ENCODE data around the gene INCA1. TPM values are rescaled to one million over a fixed set of nuclear protein-coding genes. Genes with fewer than 3 reads are reported as not detected.

The INCA1 gene
- total RNA-seq, 1 donor from 2014 or later, result 2.8 TPM

DNA sequence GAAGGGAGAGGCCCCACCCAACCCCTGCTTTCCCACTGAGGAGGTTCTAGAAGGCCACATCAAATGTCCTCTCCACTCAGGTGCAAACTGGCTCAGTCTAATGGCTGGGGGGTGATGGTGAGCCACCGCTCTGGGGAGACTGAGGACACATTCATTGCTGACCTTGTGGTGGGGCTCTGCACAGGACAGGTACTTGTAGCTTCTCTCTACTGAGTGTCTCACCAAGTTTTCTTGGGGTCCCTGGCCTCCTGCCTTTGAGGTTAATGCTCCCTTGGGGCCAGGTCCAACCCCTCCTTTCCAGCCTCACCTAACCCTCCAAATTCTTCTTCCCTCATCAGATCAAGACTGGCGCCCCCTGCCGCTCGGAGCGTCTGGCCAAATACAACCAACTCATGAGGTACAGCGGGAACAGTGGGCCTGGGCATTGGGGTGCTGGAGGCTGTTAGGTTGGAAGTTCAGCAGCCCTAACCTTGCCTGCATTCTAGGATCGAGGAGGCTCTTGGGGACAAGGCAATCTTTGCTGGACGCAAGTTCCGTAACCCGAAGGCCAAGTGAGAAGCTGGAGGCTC is 40.7 kb downstream of the INCA1 start:
- intact Hi-C loops (cut with DNase I), result no loop called here
- DNase-seq (peak; percentile 72), ATAC-seq (ENCODE audit: poor library complexity) (no peak)

- intact Hi-C loops (cut with DNase I), result no loop called here
- no peak for DNase-seq
- no peak for ATAC-seq (ENCODE audit: poor library complexity)
Measured at GRCh38 chr17:4955091-4955490, 42.2 kb downstream of the INCA1 start.

- DNase-seq, result no peak
- intact Hi-C loops (cut with DNase I), result no loop called here
Measured at GRCh38 chr17:4953451-4953961, 43.8 kb downstream of the INCA1 start.

DNA sequence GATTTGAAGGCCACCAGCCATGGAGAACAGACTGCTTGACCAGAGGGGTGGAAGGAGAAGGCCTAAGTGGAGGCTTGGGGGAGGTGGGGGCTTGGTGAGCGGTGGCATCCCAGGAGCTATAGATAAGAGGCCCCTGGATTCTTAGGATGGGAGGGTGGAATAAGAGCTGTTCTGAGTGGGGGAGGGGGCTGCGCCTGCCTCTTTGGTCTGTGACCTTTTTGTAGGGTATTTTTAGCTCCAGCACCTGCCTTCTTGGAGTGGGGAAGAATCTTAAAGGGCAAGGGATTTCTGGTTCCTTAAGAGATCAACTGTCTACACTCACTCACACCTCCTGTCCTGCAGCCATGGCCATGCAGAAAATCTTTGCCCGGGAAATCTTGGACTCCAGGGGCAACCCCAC is 45.8 kb downstream of the INCA1 start:
- ATAC-seq (ENCODE audit: poor library complexity) (no peak), DNase-seq (no peak)
- intact Hi-C loops (cut with DNase I), result loop anchor here (2.0 kb wide), 1 partner anchor 15 kb away; the partner anchor contains the start of gene SPAG7

More at GRCh38 chr17:4953451-4953961, 43.8 kb downstream of the INCA1 start:
- ATAC-seq (ENCODE audit: poor library complexity), result no peak

GRCh38 chr17:4950746-4951204 is 46.5 kb downstream of the INCA1 start, which contains the start of gene ENO3:
Gene ENO3, plus strand, starts transcription at chr17:4951119. Its CDS starts 711 bp downstream, at chr17:4951830.
- DNase-seq (peak; percentile 66), ATAC-seq (ENCODE audit: poor library complexity) (no peak)
- intact Hi-C loops (cut with DNase I), result loop anchor here (2.0 kb wide), 1 partner anchor 16 kb away; the partner anchor contains the start of gene SPAG7

GRCh38 chr17:4950075-4950745 is 47.1 kb downstream of the INCA1 start:
- intact Hi-C loops (cut with DNase I), result loop anchor here (2.0 kb wide), 1 partner anchor 17 kb away; the partner anchor contains the start of gene SPAG7
- ATAC-seq (ENCODE audit: poor library complexity) (peak; percentile 1), DNase-seq (peak; percentile 87)

GRCh38 chr17:4949321-4950074 is 47.8 kb downstream of the INCA1 start:
- DNase-seq (peak; percentile 85), ATAC-seq (ENCODE audit: poor library complexity) (peak; percentile 32)
- intact Hi-C loops (cut with DNase I), result loop anchor here (2.0 kb wide), 1 partner anchor 17 kb away; the partner anchor contains the start of gene SPAG7

- intact Hi-C loops (cut with DNase I), result no loop called here
Measured at GRCh38 chr17:4948931-4949320, 48.4 kb downstream of the INCA1 start.

GRCh38 chr17:4948166-4948930 is 49.0 kb downstream of the INCA1 start, which contains the start of gene PFN1:
Gene PFN1, minus strand, starts transcription at chr17:4948530. Its CDS starts 136 bp downstream, at chr17:4948394.
- DNase-seq (peak; percentile 94), ATAC-seq (ENCODE audit: poor library complexity) (peak; percentile 80)
- intact Hi-C loops (cut with DNase I), result no loop called here

More at GRCh38 chr17:4948931-4949320, 48.4 kb downstream of the INCA1 start:
- ATAC-seq (ENCODE audit: poor library complexity) (peak; percentile 84), DNase-seq (peak; percentile 91)

GRCh38 chr17:4947411-4948165 is 49.7 kb downstream of the INCA1 start:
- ATAC-seq (ENCODE audit: poor library complexity) (peak; percentile 39), DNase-seq (peak; percentile 81)
- intact Hi-C loops (cut with DNase I), result no loop called here

- intact Hi-C loops (cut with DNase I), result no loop called here
- DNase-seq, result no peak
Measured at GRCh38 chr17:4947010-4947410, 50.3 kb downstream of the INCA1 start.

GRCh38 chr17:4946312-4946976 is 50.9 kb downstream of the INCA1 start:
- ATAC-seq (ENCODE audit: poor library complexity) (no peak), DNase-seq (no peak)
- intact Hi-C loops (cut with DNase I), result no loop called here

More at GRCh38 chr17:4947010-4947410, 50.3 kb downstream of the INCA1 start:
- ATAC-seq (ENCODE audit: poor library complexity), result no peak

- ATAC-seq (ENCODE audit: poor library complexity) (no peak), DNase-seq (no peak)
- intact Hi-C loops (cut with DNase I), result no loop called here
Measured at GRCh38 chr17:4945944-4946280, 51.4 kb downstream of the INCA1 start.

DNA sequence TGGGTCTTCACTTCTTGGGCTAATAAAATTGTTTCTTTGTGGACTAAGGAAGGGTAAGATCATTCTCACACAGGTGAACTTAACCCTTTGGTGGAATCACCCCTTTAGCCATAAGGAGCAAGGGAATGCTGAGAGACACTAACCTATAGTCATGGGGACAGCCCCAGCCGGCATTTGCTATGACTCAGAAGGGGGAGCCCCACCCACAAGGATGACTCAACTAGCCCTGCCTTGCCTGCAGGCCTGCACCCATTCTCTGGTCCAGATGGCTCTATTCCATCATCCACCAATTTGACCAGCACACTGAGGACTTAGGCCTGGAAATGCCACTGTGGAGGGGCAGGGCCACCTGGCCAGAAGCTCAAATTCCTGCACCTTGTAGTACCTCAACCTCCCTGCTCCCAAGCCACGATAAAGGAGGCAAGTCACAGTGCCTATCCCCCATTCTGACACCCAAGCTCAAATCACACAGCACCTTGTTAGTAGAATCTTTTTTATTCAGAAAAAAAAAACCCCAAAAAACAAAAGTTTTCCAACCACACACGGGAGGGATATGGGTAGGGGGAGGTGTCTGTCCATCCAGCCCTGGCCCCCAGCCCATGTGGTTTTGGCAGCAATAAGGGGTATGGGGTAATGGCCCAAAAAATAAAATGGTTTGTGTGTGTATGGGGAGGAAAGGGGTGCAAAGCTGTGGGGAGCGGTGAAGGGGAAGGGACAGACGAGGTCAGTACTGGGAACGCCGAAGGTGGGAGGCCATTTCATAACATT is 52.0 kb downstream of the INCA1 start:
- DNase-seq, result peak; percentile 84
- no peak for ATAC-seq (ENCODE audit: poor library complexity)
- intact Hi-C loops (cut with DNase I), result no loop called here

GRCh38 chr17:4944554-4945175 is 52.7 kb downstream of the INCA1 start:
- no peak for ATAC-seq (ENCODE audit: poor library complexity)
- no peak for DNase-seq

GRCh38 chr17:4944163-4944553 is 53.2 kb downstream of the INCA1 start:
- intact Hi-C loops (cut with DNase I), result no loop called here
- DNase-seq (no peak), ATAC-seq (ENCODE audit: poor library complexity) (no peak)

More at GRCh38 chr17:4944554-4945175, 52.7 kb downstream of the INCA1 start:
- intact Hi-C loops (cut with DNase I), result no loop called here
